ENCODE measurements around the gene SLC5A2.

The SLC5A2 gene

DNA sequence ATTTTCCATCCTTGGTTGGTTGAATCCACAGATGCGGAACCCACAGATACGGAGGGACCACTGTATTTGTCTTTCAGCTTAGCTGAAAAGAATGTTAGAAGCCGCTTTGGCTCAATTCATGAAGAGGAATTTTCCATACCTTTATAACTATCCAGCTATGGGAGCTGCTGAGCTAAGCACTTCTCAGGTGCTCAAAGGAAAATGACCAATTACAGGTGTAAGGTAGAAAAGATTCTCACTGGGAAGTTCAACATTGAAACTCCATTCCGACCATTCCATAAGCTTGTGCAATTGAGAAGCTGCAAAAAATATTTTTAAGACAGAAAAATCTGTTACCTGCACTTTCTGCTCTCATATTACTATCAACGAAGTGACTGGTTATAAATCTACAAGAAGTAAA lies 47.5 kb downstream of the SLC5A2 start:
- H3K14ac ChIP-seq (ENCODE audit: low read length): no peak overlapping the region
- no peaks in the 10 kb centered on the region for H3K79me1 ChIP-seq (ENCODE audit: low read depth, low read length)
- H2BK15ac ChIP-seq (ENCODE audit: low read length): no peak overlapping the region
- H4K8ac ChIP-seq (ENCODE audit: low read depth, low read length): no peak overlapping the region
- peaks cover 0 to 42% (median 34%) of the 10 kb centered on the region in 3 experiments for H3K27me3 ChIP-seq (ENCODE audit: control insufficient read depth in 3 of 3, insufficient read depth in 3 of 3, low read depth in 1 of 3, low read length in 3 of 3)
- no peak overlapping the region for H3K18ac ChIP-seq (ENCODE audit: low read length)
- peaks cover 3 to 9% of the 10 kb centered on the region in 2 donors for H3K9me3 ChIP-seq (replicated peaks in 1 of 2; ENCODE audit: control insufficient read depth in 2 of 2, insufficient read depth in 1 of 2, low read depth in 1 of 2, low read length in 2 of 2)
- no peak overlapping the region for H3K27ac ChIP-seq (replicated peaks; ENCODE audit: low read length)
- no peak overlapping the region for H4K91ac ChIP-seq (ENCODE audit: low read depth, low read length, poor library complexity)
- no peak overlapping the region for H2AFZ ChIP-seq (ENCODE audit: low read length)
- WGBS, 2 donors (ENCODE audit: extremely low coverage in 2 of 2, insufficient read length in 2 of 2, insufficient replicate concordance in 1 of 2): no CpG with 5 or more reads among the region's 5 CpGs
- no peak overlapping the region for H2BK12ac ChIP-seq (ENCODE audit: low read length)
- H2AK5ac ChIP-seq (ENCODE audit: low read depth, low read length): no peak overlapping the region
- no peak overlapping the region for H3K9ac ChIP-seq (ENCODE audit: low read depth, low read length, poor library complexity)
- no peak overlapping the region for H3K4me2 ChIP-seq (ENCODE audit: insufficient read depth, low read length, poor library complexity, severe bottlenecking)
- H3K4ac ChIP-seq (ENCODE audit: low read length): no peak overlapping the region
- no peak overlapping the region for H3K23ac ChIP-seq (ENCODE audit: low read depth, low read length, poor library complexity)
- no peak for DNase-seq (ENCODE audit: low spot score)
- no peak overlapping the region for H2BK120ac ChIP-seq (ENCODE audit: low read depth, low read length)
- H2BK5ac ChIP-seq (ENCODE audit: low read length): no peak overlapping the region
- no peaks in the 10 kb centered on the region for H3K36me3 ChIP-seq (replicated peaks in 1 of 2; ENCODE audit: control insufficient read depth in 2 of 2, insufficient read depth in 2 of 2, low read length in 2 of 2)
- H3K4me1 ChIP-seq (ENCODE audit: control insufficient read depth in 2 of 2, insufficient read depth in 1 of 2, low read depth in 1 of 2, low read length in 2 of 2): peaks cover 0 to 4% of the 10 kb centered on the region in 2 donors
- no peak overlapping the region for H3K4me3 ChIP-seq (ENCODE audit: low read length in 2 of 2)

DNA sequence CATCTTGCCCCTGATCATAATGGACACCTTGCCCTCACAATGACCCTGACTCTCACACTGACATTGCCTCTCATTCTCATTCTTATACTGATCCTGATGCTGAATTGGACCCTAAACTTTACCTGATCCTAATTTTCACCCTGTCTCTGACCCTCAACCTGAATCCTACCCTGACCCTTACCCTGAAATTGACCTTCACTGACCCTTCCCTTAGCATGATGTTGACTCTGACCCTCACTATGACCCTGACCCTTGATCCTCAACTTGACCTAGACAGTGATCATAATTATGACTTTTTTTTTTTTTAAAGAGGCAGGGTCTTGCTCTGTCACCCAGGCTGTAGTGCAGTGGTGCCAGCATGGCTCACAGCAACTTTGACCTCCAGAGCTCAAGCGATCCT lies 48.2 kb downstream of the SLC5A2 start:
- no peak overlapping the region for H3K4ac ChIP-seq (ENCODE audit: low read length)
- no peaks in the 10 kb centered on the region for H3K79me1 ChIP-seq (ENCODE audit: low read depth, low read length)
- no peak overlapping the region for H2BK120ac ChIP-seq (ENCODE audit: low read depth, low read length)
- no peak overlapping the region for H4K8ac ChIP-seq (ENCODE audit: low read depth, low read length)
- H3K27me3 ChIP-seq (ENCODE audit: control insufficient read depth in 3 of 3, insufficient read depth in 3 of 3, low read depth in 1 of 3, low read length in 3 of 3): peaks cover 0 to 42% (median 34%) of the 10 kb centered on the region in 3 experiments
- H2AFZ ChIP-seq (ENCODE audit: low read length): no peak overlapping the region
- no peak overlapping the region for H2BK15ac ChIP-seq (ENCODE audit: low read length)
- no peak overlapping the region for H4K91ac ChIP-seq (ENCODE audit: low read depth, low read length, poor library complexity)
- H3K36me3 ChIP-seq (replicated peaks in 1 of 2; ENCODE audit: control insufficient read depth in 2 of 2, insufficient read depth in 2 of 2, low read length in 2 of 2): no peaks in the 10 kb centered on the region
- no peak overlapping the region for H3K4me3 ChIP-seq (ENCODE audit: low read length in 2 of 2)
- H3K23ac ChIP-seq (ENCODE audit: low read depth, low read length, poor library complexity): no peak overlapping the region
- WGBS, 2 donors (ENCODE audit: extremely low coverage in 2 of 2, insufficient read length in 2 of 2, insufficient replicate concordance in 1 of 2): no CpG with 5 or more reads among the region's 1 CpG
- H3K9me3 ChIP-seq (replicated peaks in 1 of 2; ENCODE audit: control insufficient read depth in 2 of 2, insufficient read depth in 1 of 2, low read depth in 1 of 2, low read length in 2 of 2): peaks cover 3 to 9% of the 10 kb centered on the region in 2 donors
- H3K27ac ChIP-seq (replicated peaks; ENCODE audit: low read length): no peak overlapping the region
- no peak overlapping the region for H2AK5ac ChIP-seq (ENCODE audit: low read depth, low read length)
- H2BK12ac ChIP-seq (ENCODE audit: low read length): no peak overlapping the region
- H3K9ac ChIP-seq (ENCODE audit: low read depth, low read length, poor library complexity): no peak overlapping the region
- peaks cover 0 to 4% of the 10 kb centered on the region in 2 donors for H3K4me1 ChIP-seq (ENCODE audit: control insufficient read depth in 2 of 2, insufficient read depth in 1 of 2, low read depth in 1 of 2, low read length in 2 of 2)
- no peak overlapping the region for H3K4me2 ChIP-seq (ENCODE audit: insufficient read depth, low read length, poor library complexity, severe bottlenecking)
- H3K14ac ChIP-seq (ENCODE audit: low read length): no peak overlapping the region
- DNase-seq (ENCODE audit: low spot score): no peak
- H3K18ac ChIP-seq (ENCODE audit: low read length): no peak overlapping the region
- H2BK5ac ChIP-seq (ENCODE audit: low read length): no peak overlapping the region

DNA sequence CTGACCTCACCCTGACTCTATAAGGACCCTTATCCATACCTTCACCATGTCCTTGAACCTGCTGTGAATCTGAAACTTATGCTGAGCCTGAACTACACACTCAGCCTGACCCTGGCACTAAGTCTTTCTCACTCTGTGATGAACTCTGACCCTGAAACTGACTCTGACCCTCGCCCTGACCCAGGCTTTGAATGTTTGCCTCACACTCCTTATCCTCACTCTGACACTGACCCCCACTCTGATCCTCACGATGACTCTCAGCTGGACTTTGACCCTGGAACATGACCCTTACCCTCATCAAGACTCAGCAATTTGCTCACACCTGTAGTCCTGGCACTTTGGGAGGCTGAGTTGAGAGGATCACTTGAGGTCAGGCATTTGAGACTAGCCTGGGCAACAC lies 49.2 kb downstream of the SLC5A2 start:
- H3K27me3 ChIP-seq (ENCODE audit: control insufficient read depth in 3 of 3, insufficient read depth in 3 of 3, low read depth in 1 of 3, low read length in 3 of 3): peaks cover 0 to 48% (median 34%) of the 10 kb centered on the region in 3 experiments
- no peak overlapping the region for H2BK5ac ChIP-seq (ENCODE audit: low read length)
- H3K9me3 ChIP-seq (replicated peaks in 1 of 2; ENCODE audit: control insufficient read depth in 2 of 2, insufficient read depth in 1 of 2, low read depth in 1 of 2, low read length in 2 of 2): peaks cover 3 to 9% of the 10 kb centered on the region in 2 donors
- no peak overlapping the region for H3K18ac ChIP-seq (ENCODE audit: low read length)
- H3K4ac ChIP-seq (ENCODE audit: low read length): no peak overlapping the region
- H3K4me2 ChIP-seq (ENCODE audit: insufficient read depth, low read length, poor library complexity, severe bottlenecking): no peak overlapping the region
- H3K4me3 ChIP-seq (ENCODE audit: low read length in 2 of 2): no peak overlapping the region
- no peak overlapping the region for H4K91ac ChIP-seq (ENCODE audit: low read depth, low read length, poor library complexity)
- H3K79me1 ChIP-seq (ENCODE audit: low read depth, low read length): no peaks in the 10 kb centered on the region
- no peak overlapping the region for H2BK120ac ChIP-seq (ENCODE audit: low read depth, low read length)
- no peak overlapping the region for H2BK12ac ChIP-seq (ENCODE audit: low read length)
- no peak overlapping the region for H4K8ac ChIP-seq (ENCODE audit: low read depth, low read length)
- peaks cover 0 to 4% of the 10 kb centered on the region in 2 donors for H3K4me1 ChIP-seq (ENCODE audit: control insufficient read depth in 2 of 2, insufficient read depth in 1 of 2, low read depth in 1 of 2, low read length in 2 of 2)
- no peak overlapping the region for H2AFZ ChIP-seq (ENCODE audit: low read length)
- no CpG with 5 or more reads among the region's 2 CpGs for WGBS, 2 donors (ENCODE audit: extremely low coverage in 2 of 2, insufficient read length in 2 of 2, insufficient replicate concordance in 1 of 2)
- no peak overlapping the region for H3K14ac ChIP-seq (ENCODE audit: low read length)
- no peak overlapping the region for H2AK5ac ChIP-seq (ENCODE audit: low read depth, low read length)
- no peak overlapping the region for H3K9ac ChIP-seq (ENCODE audit: low read depth, low read length, poor library complexity)
- DNase-seq (ENCODE audit: low spot score): no peak
- H3K27ac ChIP-seq (replicated peaks; ENCODE audit: low read length): no peak overlapping the region
- no peak overlapping the region for H2BK15ac ChIP-seq (ENCODE audit: low read length)
- no peaks in the 10 kb centered on the region for H3K36me3 ChIP-seq (replicated peaks in 1 of 2; ENCODE audit: control insufficient read depth in 2 of 2, insufficient read depth in 2 of 2, low read length in 2 of 2)
- no peak overlapping the region for H3K23ac ChIP-seq (ENCODE audit: low read depth, low read length, poor library complexity)

DNA sequence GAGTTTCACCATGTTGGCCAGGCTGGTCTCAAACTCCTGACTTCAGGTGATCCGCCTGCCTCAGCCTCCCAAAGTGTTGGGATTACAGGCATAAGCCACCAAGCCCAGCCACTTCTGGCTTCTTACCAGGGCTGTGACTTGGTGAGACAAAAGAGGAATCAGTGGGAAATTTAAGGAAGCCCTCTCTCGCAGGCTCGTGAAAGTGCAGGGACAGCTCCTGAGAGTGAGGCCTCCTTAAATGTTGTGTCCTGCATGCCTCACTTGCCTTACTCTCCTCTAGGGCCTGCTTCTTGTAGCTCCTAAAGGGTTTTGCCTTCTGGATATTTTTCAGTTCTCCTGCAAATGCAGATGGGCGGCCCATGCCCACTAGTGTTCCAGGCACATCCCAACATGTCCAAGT lies 50.0 kb downstream of the SLC5A2 start:
- Histone ChIP-seq H3K36me3 (replicated peaks in 1 of 2; ENCODE audit: control insufficient read depth in 2 of 2, insufficient read depth in 2 of 2, low read length in 2 of 2) (no peaks in the 10 kb centered on the region), H3K4me2 (ENCODE audit: insufficient read depth, low read length, poor library complexity, severe bottlenecking) (no peak overlapping the region), H3K4ac (ENCODE audit: low read length) (no peak overlapping the region), H4K8ac (ENCODE audit: low read depth, low read length) (no peak overlapping the region), H3K9ac (ENCODE audit: low read depth, low read length, poor library complexity) (no peak overlapping the region), H3K27me3 (ENCODE audit: control insufficient read depth in 3 of 3, insufficient read depth in 3 of 3, low read depth in 1 of 3, low read length in 3 of 3) (peaks cover 0 to 44% (median 31%) of the 10 kb centered on the region in 3 experiments), H2BK12ac (ENCODE audit: low read length) (no peak overlapping the region), H2AK5ac (ENCODE audit: low read depth, low read length) (no peak overlapping the region), H3K4me3 (ENCODE audit: low read length in 2 of 2) (no peak overlapping the region), H2BK15ac (ENCODE audit: low read length) (no peak overlapping the region), H2BK120ac (ENCODE audit: low read depth, low read length) (no peak overlapping the region), H3K79me1 (ENCODE audit: low read depth, low read length) (no peaks in the 10 kb centered on the region), H3K4me1 (ENCODE audit: control insufficient read depth in 2 of 2, insufficient read depth in 1 of 2, low read depth in 1 of 2, low read length in 2 of 2) (peaks cover 0 to 4% of the 10 kb centered on the region in 2 donors), H3K27ac (replicated peaks; ENCODE audit: low read length) (no peak overlapping the region), H3K9me3 (replicated peaks in 1 of 2; ENCODE audit: control insufficient read depth in 2 of 2, insufficient read depth in 1 of 2, low read depth in 1 of 2, low read length in 2 of 2) (peaks cover 3 to 7% of the 10 kb centered on the region in 2 donors), H3K23ac (ENCODE audit: low read depth, low read length, poor library complexity) (no peak overlapping the region), H3K18ac (ENCODE audit: low read length) (no peak overlapping the region), H3K14ac (ENCODE audit: low read length) (no peak overlapping the region), H2BK5ac (ENCODE audit: low read length) (no peak overlapping the region), H4K91ac (ENCODE audit: low read depth, low read length, poor library complexity) (no peak overlapping the region), H2AFZ (ENCODE audit: low read length) (no peak overlapping the region)
- no CpG with 5 or more reads among the region's 4 CpGs for WGBS, 2 donors (ENCODE audit: extremely low coverage in 2 of 2, insufficient read length in 2 of 2, insufficient replicate concordance in 1 of 2)
- no peak for DNase-seq (ENCODE audit: low spot score)
